Caco-2 (cell line): Measurements from ENCODE around the gene ZNF341. TPM values are rescaled to one million over a fixed set of nuclear protein-coding genes. Genes with fewer than 3 reads are reported as not detected.

Source experiments
- BruUV-seq: library from RNA; stranded (reverse); fragments of 400-500 nt; replicated peaks from 2 replicates; lab custom pipeline; 2021; lab: Mats Ljungman, UMichigan
- CTCF ChIA-PET: fragments of 300-600 bp; sonication (Branson Sonifier 250); formaldehyde crosslinking; loops from one replicate; lab custom pipeline; 2022; ENCODE audit warnings: antibody characterized with exemption; lab: Charles Lee
- POLR2A ChIA-PET: fragments of 300-600 bp; sonication (Branson Sonifier 250); formaldehyde crosslinking; loops from one replicate; lab custom pipeline; 2022; ENCODE audit warnings: antibody characterized with exemption; lab: Charles Lee
- DNase-seq, 2 experiments: peaks; one replicate each; pipeline versions ENCODE4 v3.0.0 to v3.0.0-alpha.2; 2020 to 2022
- H3K27me3 ChIP-seq: replicated peaks from 2 replicates; pipeline ENCODE4 v1.6.0; 2011; ENCODE audit warnings: low read length; ENCODE audit not compliant: control insufficient read depth, insufficient read depth
- H3K36me3 ChIP-seq: 2 replicates; pipeline ENCODE4 v1.5.1; 2011; ENCODE audit warnings: low read length; ENCODE audit not compliant: control insufficient read depth, insufficient read depth
- H3K4me1 ChIP-seq: fragments of 250-450 bp; sonication (Bioruptor Pico); 2 replicates; pipeline ENCODE4 v1.5.1; 2020; ENCODE audit warnings: mild to moderate bottlenecking
- H3K4me3 ChIP-seq: 2 replicates; pipeline ENCODE4 v1.5.1; 2011; ENCODE audit warnings: low read depth, mild to moderate bottlenecking, control low read depth, low read length
- H3K9me3 ChIP-seq: fragments of 250-450 bp; sonication (Bioruptor Pico); 2 replicates; pipeline ENCODE4 v1.5.1; 2020; ENCODE audit warnings: mild to moderate bottlenecking, moderate library complexity
- H3K27ac Mint-ChIP-seq: one replicate; pipeline ENCODE4 v1.8.0; 2022; ENCODE audit warnings: mixed read lengths; ENCODE audit not compliant: unreplicated experiment
- H3K27me3 Mint-ChIP-seq: one replicate; pipeline ENCODE4 v1.8.0; 2022; ENCODE audit warnings: mixed read lengths; ENCODE audit not compliant: insufficient read depth, unreplicated experiment
- H3K36me3 Mint-ChIP-seq: one replicate; pipeline ENCODE4 v1.8.0; 2022; ENCODE audit warnings: mild to moderate bottlenecking, mixed read lengths; ENCODE audit not compliant: insufficient read depth, unreplicated experiment
- H3K4me1 Mint-ChIP-seq: one replicate; pipeline ENCODE4 v1.8.0; 2022; ENCODE audit warnings: low read depth, mixed read lengths; ENCODE audit not compliant: unreplicated experiment
- H3K4me3 Mint-ChIP-seq: one replicate; pipeline ENCODE4 v1.8.0; 2022; ENCODE audit warnings: mild to moderate bottlenecking, moderate library complexity, mixed read lengths; ENCODE audit not compliant: unreplicated experiment
- H3K9me3 Mint-ChIP-seq: one replicate; pipeline ENCODE4 v1.8.0; 2022; ENCODE audit warnings: mixed read lengths; ENCODE audit not compliant: unreplicated experiment
- CTCF ChIP-seq, 2 experiments: fragments of 200-600 bp in 1 of 2; IDR thresholded peaks; 1 replicate in 1 of 2; 2 replicates in 1 of 2; pipeline versions ENCODE4 v1.5.1 to v1.8.0; 2011 to 2022; ENCODE audit warnings: antibody characterized with exemption in 1 of 2, control low read depth in 1 of 2, inconsistent platforms in 1 of 2, low read depth in 1 of 2, low read length in 1 of 2, mild to moderate bottlenecking in 1 of 2, moderate library complexity in 1 of 2; ENCODE audit not compliant: insufficient read depth in 1 of 2, severe bottlenecking in 1 of 2, unreplicated experiment in 1 of 2
- intact Hi-C: fragments of 100-400 bp; cut with micrococcal nuclease; formaldehyde crosslinking; loops from one replicate; pipeline ENCODE4 v1.10.0; 2022; ENCODE audit not compliant: unreplicated experiment
- total RNA-seq: library from RNA; stranded (reverse); gene quantifications from 2 replicates; pipeline ENCODE4 v1.2.3, GENCODE V29; 2022

Gene ZNF341
- total RNA-seq, 1 experiment from 2014 or later: 2.9 TPM

GRCh38 chr20:33814238-33814712 lies 82.5 kb downstream of the ZNF341 start:
- peak overlapping the region; percentile 9; the same call in 1 of the 2 replicates for H3K4me3 ChIP-seq
- no peaks in the 10 kb centered on the region for H3K9me3 Mint-ChIP-seq
- intact Hi-C loops: loop anchor here (5.0 kb wide), 2 partner anchors 127 to 142 kb away; partner anchors contain the start of genes E2F1 and NECAB3
- peaks cover 5% of the 10 kb centered on the region; the same call in 1 of the 2 replicates for H3K36me3 ChIP-seq
- peaks cover 34% of the 10 kb centered on the region for H3K4me1 ChIP-seq
- H3K9me3 ChIP-seq: no peaks in the 10 kb centered on the region
- no peak for TF ChIP-seq CTCF (IDR thresholded peaks at IDR 0.05; ENCODE audit: insufficient read depth in 1 of 2, low read depth in 1 of 2, low read length in 1 of 2, severe bottlenecking in 1 of 2, unreplicated experiment in 1 of 2)
- H3K4me3 Mint-ChIP-seq: peak overlapping the region; percentile 39
- H3K27me3 ChIP-seq: no peaks in the 10 kb centered on the region
- ChIA-PET POLR2A (interaction anchor here (0.5 to 4.5 kb wide), 3 partner anchors 12 to 298 kb away, joined by 3 to 39 read pairs (median 7); partner anchors contain the start of gene EIF2S2), CTCF (interaction anchor here (0.9 kb wide), 1 partner anchor 254 kb away, joined by 4 read pairs; no protein-coding TSS in a partner anchor)
- peak overlapping the region; percentile 8 for H3K27ac Mint-ChIP-seq
- H3K36me3 Mint-ChIP-seq: peaks cover 34% of the 10 kb centered on the region
- H3K4me1 Mint-ChIP-seq: peaks cover 28% of the 10 kb centered on the region
- H3K27me3 Mint-ChIP-seq: no peaks in the 10 kb centered on the region
- BruUV-seq: no TSS peak
- peak; percentile 43 to 70 for DNase-seq

- Mint-ChIP-seq H3K27me3 (no peaks in the 10 kb centered on the region), H3K9me3 (no peaks in the 10 kb centered on the region), H3K36me3 (peaks cover 38% of the 10 kb centered on the region), H3K4me1 (peaks cover 34% of the 10 kb centered on the region), H3K27ac (no peak overlapping the region), H3K4me3 (no peak overlapping the region)
- H3K4me3 ChIP-seq: no peak overlapping the region
- no peaks in the 10 kb centered on the region for H3K9me3 ChIP-seq
- ChIA-PET CTCF (no interaction called here), POLR2A (no interaction called here)
- intact Hi-C loops: no loop called here
- H3K27me3 ChIP-seq: no peaks in the 10 kb centered on the region
- no TSS peak for BruUV-seq
- no peak for TF ChIP-seq CTCF (IDR thresholded peaks at IDR 0.05; ENCODE audit: insufficient read depth in 1 of 2, low read depth in 1 of 2, low read length in 1 of 2, severe bottlenecking in 1 of 2, unreplicated experiment in 1 of 2)
- peaks cover 5% of the 10 kb centered on the region; the same call in 1 of the 2 replicates for H3K36me3 ChIP-seq
- H3K4me1 ChIP-seq: peaks cover 31% of the 10 kb centered on the region
- DNase-seq: no peak
These were observed 83.9 kb downstream of the ZNF341 start for GRCh38 chr20:33815671-33816070.

- no peaks in the 10 kb centered on the region for H3K9me3 ChIP-seq
- Mint-ChIP-seq H3K4me1 (peaks cover 35% of the 10 kb centered on the region), H3K36me3 (peaks cover 34% of the 10 kb centered on the region), H3K9me3 (no peaks in the 10 kb centered on the region), H3K27ac (no peak overlapping the region), H3K4me3 (no peak overlapping the region), H3K27me3 (no peaks in the 10 kb centered on the region)
- H3K36me3 ChIP-seq: peaks cover 5% of the 10 kb centered on the region; the same call in 1 of the 2 replicates
- ChIA-PET CTCF (interaction anchor here (0.6 kb wide), 1 partner anchor 111 kb away, joined by 3 read pairs; no protein-coding TSS in a partner anchor), POLR2A (no interaction called here)
- TF ChIP-seq CTCF (IDR thresholded peaks at IDR 0.05; ENCODE audit: insufficient read depth in 1 of 2, low read depth in 1 of 2, low read length in 1 of 2, severe bottlenecking in 1 of 2, unreplicated experiment in 1 of 2): no peak
- DNase-seq: no peak
- intact Hi-C loops: no loop called here
- peaks cover 30% of the 10 kb centered on the region for H3K4me1 ChIP-seq
- no peaks in the 10 kb centered on the region for H3K27me3 ChIP-seq
- no peak overlapping the region for H3K4me3 ChIP-seq
- BruUV-seq: no TSS peak
These were observed 84.4 kb downstream of the ZNF341 start for GRCh38 chr20:33816191-33816590.
